ENCODE data around the gene PITRM1. TPM values are rescaled to one million over a fixed set of nuclear protein-coding genes. Genes with fewer than 3 reads are reported as not detected.

PITRM1 gene
- total and polyA plus RNA-seq, 2 donors (not counting 3 experiments of a cell fraction or from before 2014, with no cell fraction given) = 83.2 to 145 TPM

- intact Hi-C loops (cut with micrococcal nuclease) = no loop called here
- Histone ChIP-seq H3K4me3 (replicated peaks in 1 of 3; ENCODE audit: insufficient read depth in 1 of 3, low read depth in 1 of 3, low read length in 3 of 3) (no peak overlapping the region), H4K20me1 (replicated peaks; ENCODE audit: control insufficient read depth, extremely low read depth, insufficient read depth, low read length) (no peaks in the 10 kb centered on the region), H3K27me3 (ENCODE audit: control insufficient read depth in 2 of 2, insufficient read depth in 2 of 2, low read length in 2 of 2) (peaks cover 6 to 11% of the 10 kb centered on the region in 2 experiments), H3K4me1 (ENCODE audit: control insufficient read depth, extremely low read depth, insufficient read depth, low read length) (peaks cover 8% of the 10 kb centered on the region), H3K36me3 (ENCODE audit: control insufficient read depth in 2 of 2, extremely low read depth in 1 of 2, insufficient read depth in 2 of 2, low read length in 2 of 2) (no peaks in the 10 kb centered on the region), H3K4me2 (ENCODE audit: insufficient read depth, low read length) (no peak overlapping the region), H2AFZ (ENCODE audit: low read depth, low read length) (no peak overlapping the region), H3K27ac (ENCODE audit: insufficient read depth, low read depth, low read length) (no peak overlapping the region), H3K9ac (replicated peaks; ENCODE audit: extremely low read depth, insufficient read depth, low read length) (no peak overlapping the region), H3K9me1 (replicated peaks; ENCODE audit: control insufficient read depth, extremely low read depth, insufficient read depth, low read length) (no peaks in the 10 kb centered on the region), H3K79me2 (ENCODE audit: control insufficient read depth, insufficient read depth, low read length) (no peaks in the 10 kb centered on the region), H3K9me3 (replicated peaks; ENCODE audit: control insufficient read depth, insufficient read depth, low read length) (no peaks in the 10 kb centered on the region)
- TF ChIP-seq MYC (IDR thresholded peaks at IDR 0.05; ENCODE audit: low read depth, low read length) (no peak), EZH2 (IDR thresholded peaks at IDR 0.05; ENCODE audit: borderline replicate concordance, low read depth, low read length, severe bottlenecking) (no peak), JUN (IDR thresholded peaks at IDR 0.05; ENCODE audit: borderline replicate concordance, insufficient read depth, insufficient read length, low read depth) (no peak), POLR2AphosphoS5 (IDR thresholded peaks at IDR 0.05; ENCODE audit: insufficient read depth, low read depth, low read length) (no peak), CTCF (IDR thresholded peaks at IDR 0.05; ENCODE audit: extremely low read depth in 1 of 2, insufficient read depth in 1 of 2, low read depth in 1 of 2, low read length in 2 of 2) (no peak), POLR2A (IDR thresholded peaks at IDR 0.05; ENCODE audit: low read depth, low read length) (no peak), GATA2 (IDR thresholded peaks at IDR 0.05; ENCODE audit: insufficient read depth, insufficient read length, low read depth, low read length) (no peak)
- TF ChIP-seq, protein P1, sequence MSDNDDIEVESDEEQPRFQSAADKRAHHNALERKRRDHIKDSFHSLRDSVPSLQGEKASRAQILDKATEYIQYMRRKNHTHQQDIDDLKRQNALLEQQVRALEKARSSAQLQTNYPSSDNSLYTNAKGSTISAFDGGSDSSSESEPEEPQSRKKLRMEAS (IDR thresholded peaks at IDR 0.05; ENCODE audit: insufficient read depth, insufficient read length) = no peak
- DNase-seq (ENCODE audit: low read depth, low spot score) (no peak), FAIRE-seq (no peak)
- POLR2A ChIA-PET = no interaction called here
- CTCF ChIA-PET = no interaction called here
- no TSS peak for BruUV-seq (replicated peaks)
- dilution Hi-C loops (cut with MboI; ENCODE audit: extremely low pct_ligation_motif_present, low sequenced_read_pairs) = no loop called here
Measured at GRCh38 chr10:3201796-3202195, 29.2 kb upstream of the PITRM1 start.

Data from endothelial cell of umbilical vein (primary cell).